Measurements from ENCODE around the gene ANKRD44. TPM values are rescaled to one million over a fixed set of nuclear protein-coding genes. Genes with fewer than 3 reads are reported as not detected.

Gene ANKRD44
- total RNA-seq, 1 experiment from 2014 or later: 2.4 TPM

DNA sequence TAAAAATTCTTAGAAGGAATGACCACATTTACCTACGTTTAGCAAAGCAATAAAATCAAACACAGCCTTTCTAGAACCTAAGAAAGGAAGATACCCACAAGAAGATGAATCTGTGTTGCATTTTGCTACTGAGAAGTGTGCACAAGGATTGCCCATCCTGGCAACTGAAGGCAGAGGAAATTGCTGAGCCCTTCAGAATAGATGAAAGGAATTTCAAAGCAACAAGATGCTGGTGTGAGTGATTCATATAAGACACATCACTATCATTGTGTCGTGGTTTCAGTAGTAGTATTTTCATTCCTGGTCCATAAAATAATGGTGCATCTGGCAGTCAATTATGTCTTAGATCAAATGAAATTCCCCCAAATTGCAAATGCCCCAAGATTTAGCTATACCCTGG is 48.4 kb upstream of the ANKRD44 start:
- H3K9me3 ChIP-seq (ENCODE audit: low read length): no peaks in the 10 kb centered on the region
- H3K4me3 ChIP-seq (ENCODE audit: low read length): no peak overlapping the region
- no peaks in the 10 kb centered on the region for H3F3A ChIP-seq (ENCODE audit: low read length, unreplicated experiment)
- H3K36me3 ChIP-seq (ENCODE audit: low read depth, low read length): no peaks in the 10 kb centered on the region
- ChIA-PET CTCF (no interaction called here), POLR2A (ENCODE audit: unreplicated experiment) (no interaction called here)
- no peaks in the 10 kb centered on the region for H3K79me2 ChIP-seq (ENCODE audit: low read length)
- no TSS peak for BruUV-seq (replicated peaks)
- no peaks in the 10 kb centered on the region for H3K27me3 ChIP-seq (ENCODE audit: low read length)
- TF ChIP-seq EZH2 (IDR thresholded peaks at IDR 0.05; ENCODE audit: low read length, unreplicated experiment) (no peak), EZH2phosphoT487 (IDR thresholded peaks at IDR 0.05; ENCODE audit: borderline replicate concordance, low read length) (no peak)
- TF ChIP-seq, protein P1, sequence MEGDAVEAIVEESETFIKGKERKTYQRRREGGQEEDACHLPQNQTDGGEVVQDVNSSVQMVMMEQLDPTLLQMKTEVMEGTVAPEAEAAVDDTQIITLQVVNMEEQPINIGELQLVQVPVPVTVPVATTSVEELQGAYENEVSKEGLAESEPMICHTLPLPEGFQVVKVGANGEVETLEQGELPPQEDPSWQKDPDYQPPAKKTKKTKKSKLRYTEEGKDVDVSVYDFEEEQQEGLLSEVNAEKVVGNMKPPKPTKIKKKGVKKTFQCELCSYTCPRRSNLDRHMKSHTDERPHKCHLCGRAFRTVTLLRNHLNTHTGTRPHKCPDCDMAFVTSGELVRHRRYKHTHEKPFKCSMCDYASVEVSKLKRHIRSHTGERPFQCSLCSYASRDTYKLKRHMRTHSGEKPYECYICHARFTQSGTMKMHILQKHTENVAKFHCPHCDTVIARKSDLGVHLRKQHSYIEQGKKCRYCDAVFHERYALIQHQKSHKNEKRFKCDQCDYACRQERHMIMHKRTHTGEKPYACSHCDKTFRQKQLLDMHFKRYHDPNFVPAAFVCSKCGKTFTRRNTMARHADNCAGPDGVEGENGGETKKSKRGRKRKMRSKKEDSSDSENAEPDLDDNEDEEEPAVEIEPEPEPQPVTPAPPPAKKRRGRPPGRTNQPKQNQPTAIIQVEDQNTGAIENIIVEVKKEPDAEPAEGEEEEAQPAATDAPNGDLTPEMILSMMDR (conservative IDR thresholded peaks at IDR 0.05; ENCODE audit: low read depth, low read length): no peak
- no peaks in the 10 kb centered on the region for H4K20me1 ChIP-seq (ENCODE audit: low read length)
- intact Hi-C loops (cut with micrococcal nuclease): no loop called here
- no peaks in the 10 kb centered on the region for H3K9me2 ChIP-seq (replicated peaks; ENCODE audit: low read length)
- H3K9ac ChIP-seq (ENCODE audit: low read length): no peak overlapping the region
- no peaks in the 10 kb centered on the region for H3K4me1 ChIP-seq (ENCODE audit: insufficient read depth, low read length)
- ATAC-seq (0 out of 2 replicates have a peak, but pooled peaks have one; percentile 22), DNase-seq (peak; percentile 18)
- H3K4me2 ChIP-seq (ENCODE audit: low read length): no peak overlapping the region
- H3K27ac ChIP-seq (ENCODE audit: low read length): no peak overlapping the region
- no peak overlapping the region for H2AFZ ChIP-seq (ENCODE audit: low read length)

DNA sequence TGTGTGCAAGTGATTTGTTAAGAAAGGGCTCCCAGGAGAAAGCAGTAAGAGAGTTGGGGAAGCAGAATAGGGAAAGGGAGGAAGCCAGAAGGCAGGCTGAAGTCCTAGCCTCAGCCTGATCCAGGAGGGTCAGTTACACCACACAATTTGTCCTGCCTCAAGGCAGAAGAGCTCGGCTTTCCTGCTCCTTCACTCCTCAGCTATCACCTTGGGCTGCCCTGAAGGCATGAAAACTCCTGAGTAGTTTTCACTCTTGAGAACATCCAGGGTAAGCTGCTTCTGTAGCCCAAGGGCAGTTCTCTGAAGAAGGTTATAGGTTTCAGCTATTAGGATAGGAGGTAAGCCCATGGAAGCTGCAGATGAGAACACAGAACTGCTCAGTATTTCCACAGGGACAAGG is 47.4 kb upstream of the ANKRD44 start:
- no peak for TF ChIP-seq EZH2 (IDR thresholded peaks at IDR 0.05; ENCODE audit: low read length, unreplicated experiment)
- TF ChIP-seq EZH2phosphoT487 (IDR thresholded peaks at IDR 0.05; ENCODE audit: borderline replicate concordance, low read length): no peak
- TF ChIP-seq, protein P1 (conservative IDR thresholded peaks at IDR 0.05; ENCODE audit: low read depth, low read length): no peak
- no peak overlapping the region for H3K9ac ChIP-seq (ENCODE audit: low read length)
- H3F3A ChIP-seq (ENCODE audit: low read length, unreplicated experiment): no peaks in the 10 kb centered on the region
- no peaks in the 10 kb centered on the region for H3K9me2 ChIP-seq (replicated peaks; ENCODE audit: low read length)
- H3K9me3 ChIP-seq (ENCODE audit: low read length): no peaks in the 10 kb centered on the region
- no peak overlapping the region for H3K4me3 ChIP-seq (ENCODE audit: low read length)
- no peaks in the 10 kb centered on the region for H3K36me3 ChIP-seq (ENCODE audit: low read depth, low read length)
- DNase-seq: no peak
- no peaks in the 10 kb centered on the region for H3K79me2 ChIP-seq (ENCODE audit: low read length)
- H3K27me3 ChIP-seq (ENCODE audit: low read length): no peaks in the 10 kb centered on the region
- BruUV-seq (replicated peaks): no TSS peak
- H2AFZ ChIP-seq (ENCODE audit: low read length): no peak overlapping the region
- no peak overlapping the region for H3K4me2 ChIP-seq (ENCODE audit: low read length)
- no peaks in the 10 kb centered on the region for H4K20me1 ChIP-seq (ENCODE audit: low read length)
- ChIA-PET CTCF (no interaction called here), POLR2A (ENCODE audit: unreplicated experiment) (no interaction called here)
- H3K27ac ChIP-seq (ENCODE audit: low read length): no peak overlapping the region
- intact Hi-C loops (cut with micrococcal nuclease): no loop called here
- no peak for ATAC-seq
- no peaks in the 10 kb centered on the region for H3K4me1 ChIP-seq (ENCODE audit: insufficient read depth, low read length)

DNA sequence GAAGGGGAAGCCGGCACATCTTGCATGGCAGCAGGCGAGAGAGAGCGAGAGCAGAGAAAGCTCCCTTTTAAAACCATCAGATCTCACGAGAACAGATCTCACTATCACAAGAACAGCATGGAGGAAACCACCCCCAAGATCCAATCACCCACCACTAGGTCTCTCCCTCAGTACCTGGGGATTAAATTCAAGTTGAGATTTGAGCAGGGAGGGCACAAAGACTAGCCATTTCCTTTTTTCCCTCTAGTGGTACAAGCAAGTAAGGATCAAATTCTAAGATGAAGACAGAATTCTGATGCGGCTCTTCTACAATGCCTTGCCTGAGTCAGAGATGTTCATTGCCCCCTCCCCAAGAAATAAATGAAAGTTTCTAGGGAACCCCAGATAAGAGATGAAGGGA is 45.6 kb upstream of the ANKRD44 start:
- Histone ChIP-seq H3K27ac (ENCODE audit: low read length) (no peak overlapping the region), H3K4me3 (ENCODE audit: low read length) (no peak overlapping the region), H3K9me2 (replicated peaks; ENCODE audit: low read length) (no peaks in the 10 kb centered on the region), H3K9ac (ENCODE audit: low read length) (no peak overlapping the region), H2AFZ (ENCODE audit: low read length) (peak overlapping the region; percentile 48; the same call in 1 of the 2 replicates), H3K36me3 (ENCODE audit: low read depth, low read length) (no peaks in the 10 kb centered on the region), H3F3A (ENCODE audit: low read length, unreplicated experiment) (no peaks in the 10 kb centered on the region), H3K79me2 (ENCODE audit: low read length) (no peaks in the 10 kb centered on the region), H3K27me3 (ENCODE audit: low read length) (no peaks in the 10 kb centered on the region), H3K9me3 (ENCODE audit: low read length) (no peaks in the 10 kb centered on the region), H3K4me2 (ENCODE audit: low read length) (no peak overlapping the region), H4K20me1 (ENCODE audit: low read length) (no peaks in the 10 kb centered on the region), H3K4me1 (ENCODE audit: insufficient read depth, low read length) (peaks cover 3% of the 10 kb centered on the region)
- no TSS peak for BruUV-seq (replicated peaks)
- peak; percentile 33 for DNase-seq
- TF ChIP-seq EZH2phosphoT487 (IDR thresholded peaks at IDR 0.05; ENCODE audit: borderline replicate concordance, low read length) (no peak), EZH2 (IDR thresholded peaks at IDR 0.05; ENCODE audit: low read length, unreplicated experiment) (no peak)
- TF ChIP-seq, protein P1 (conservative IDR thresholded peaks at IDR 0.05; ENCODE audit: low read depth, low read length): peak; percentile 57
- ChIA-PET CTCF (no interaction called here), POLR2A (ENCODE audit: unreplicated experiment) (no interaction called here)
- peak; percentile 38; the same call in 1 of the 2 replicates for ATAC-seq
- intact Hi-C loops (cut with micrococcal nuclease): no loop called here

Data from PC-3 (cell line).